A549 (cell line): ENCODE data around the gene BANF2. TPM values are rescaled to one million over a fixed set of nuclear protein-coding genes. Genes with fewer than 3 reads are reported as not detected.

Experiments used
- ATAC-seq, 2 experiments: fragments of 200-7000 bp in 1 of 2; fragments of >200 bp in 1 of 2; cut with Nextera tagmentation in 1 of 2; cut with Tn5 transposase in 1 of 2; 3 replicates each; pipeline versions ENCODE4 v1.8.0 to v1.9.1; 2018 to 2020; ENCODE audit warnings: mild to moderate bottlenecking in 1 of 2, moderate library complexity in 1 of 2
- CTCF ChIA-PET: fragments of 300-600 bp; sonication (Branson Sonifier 250); formaldehyde crosslinking; extraction: SDS; loops from one replicate; lab custom pipeline; 2021; ENCODE audit warnings: antibody characterized with exemption, inconsistent platforms; lab: Yijun Ruan, JAX
- POLR2A ChIA-PET: fragments of 350-600 bp; formaldehyde crosslinking; extraction: SDS; loops from one replicate; lab custom pipeline; 2021; ENCODE audit warnings: antibody characterized with exemption, inconsistent platforms; lab: Yijun Ruan, JAX
- DNase-seq, 2 experiments: peaks; one replicate each; pipeline versions ENCODE4 v3.0.0 to v3.0.0-alpha.2; 2011 to 2016; ENCODE audit warnings: low read depth in 1 of 2, low spot score in 1 of 2
- FAIRE-seq: peaks from 2 replicates; lab custom pipeline; 2011; peaks lifted over from hg19 to GRCh38; lab: Jason Lieb, UNC
- H3K27ac ChIP-seq, 2 experiments: fragments of >200 bp; sonication (Bioruptor Twin); formaldehyde crosslinking; 3 replicates each; pipeline ENCODE4 v1.5.1; 2016 to 2017
- H3K4me1 ChIP-seq: fragments of >200 bp; sonication (Bioruptor Twin); formaldehyde crosslinking; 3 replicates; pipeline ENCODE4 v1.6.1; 2016
- H3K4me2 ChIP-seq: fragments of >200 bp; sonication (Bioruptor Twin); formaldehyde crosslinking; 3 replicates; pipeline ENCODE4 v1.6.1; 2016
- H3K4me3 ChIP-seq: fragments of >200 bp; sonication (Bioruptor Twin); formaldehyde crosslinking; 3 replicates; pipeline ENCODE4 v1.5.1; 2016
- H3K9me3 ChIP-seq: fragments of >200 bp; sonication (Bioruptor Twin); formaldehyde crosslinking; 3 replicates; pipeline ENCODE4 v1.6.1; 2016
- CEBPB ChIP-seq, 2 experiments: fragments of >200 bp in 1 of 2; sonication (Bioruptor Twin) in 1 of 2; formaldehyde crosslinking in 1 of 2; IDR thresholded peaks; 2 replicates each; pipeline ENCODE4 v1.6.1; 2012 to 2016
- EHF ChIP-seq: fragments of 250-450 bp; sonication (Bioruptor Pico); IDR thresholded peaks from 2 replicates; pipeline ENCODE4 v1.5.0; 2020; ENCODE audit warnings: mild to moderate bottlenecking
- EHMT2 ChIP-seq: fragments of 200-600 bp; sonication (generic); IDR thresholded peaks from 2 replicates; pipeline ENCODE4 v1.6.1; 2016; ENCODE audit warnings: antibody characterized with exemption, low read depth, mild to moderate bottlenecking, moderate library complexity
- FOSB ChIP-seq: fragments of 250-450 bp; sonication (Bioruptor Pico); IDR thresholded peaks from 2 replicates; pipeline ENCODE4 v1.5.0; 2020; ENCODE audit warnings: mild to moderate bottlenecking, moderate library complexity
- GATA3 ChIP-seq: IDR thresholded peaks from 2 replicates; pipeline ENCODE4 v1.6.1; 2012; ENCODE audit warnings: borderline replicate concordance
- HOXB5 ChIP-seq: fragments of 250-450 bp; sonication (Bioruptor Pico); IDR thresholded peaks from 2 replicates; pipeline ENCODE4 v1.5.0; 2020; ENCODE audit warnings: mild to moderate bottlenecking, moderate library complexity
- JUNB ChIP-seq: fragments of >200 bp; sonication (Bioruptor Twin); formaldehyde crosslinking; IDR thresholded peaks from 2 replicates; pipeline ENCODE4 v1.6.1; 2016
- PHF8 ChIP-seq: fragments of 200-600 bp; sonication (generic); IDR thresholded peaks from 2 replicates; pipeline ENCODE4 v1.6.1; 2016; ENCODE audit warnings: low read depth, mild to moderate bottlenecking, antibody characterized with exemption, moderate library complexity, borderline replicate concordance
- POLR2AphosphoS2 ChIP-seq: conservative IDR thresholded peaks from 2 replicates; pipeline ENCODE4 v1.6.1; 2012; ENCODE audit warnings: low read length, improper control_type of control experiment, inconsistent platforms
- RAD21 ChIP-seq, 2 experiments: fragments of >200 bp in 1 of 2; sonication (Bioruptor Twin) in 1 of 2; formaldehyde crosslinking in 1 of 2; IDR thresholded peaks in 1 of 2; conservative IDR thresholded peaks in 1 of 2; 2 replicates in 1 of 2; 3 replicates in 1 of 2; pipeline ENCODE4 v1.6.1; 2012 to 2018; ENCODE audit warnings: inconsistent platforms in 1 of 2
- RCOR1 ChIP-seq: fragments of 150-350 bp; IDR thresholded peaks from 2 replicates; pipeline ENCODE4 v1.6.1; 2014; ENCODE audit warnings: antibody characterized with exemption, low read length, low read depth
- TFCP2L1 ChIP-seq: fragments of 250-450 bp; sonication (Bioruptor Pico); IDR thresholded peaks from 2 replicates; pipeline ENCODE4 v1.5.0; 2021; ENCODE audit warnings: mild to moderate bottlenecking
- TP53 ChIP-seq: fragments of 250-450 bp; sonication (Bioruptor Pico); IDR thresholded peaks from 2 replicates; pipeline ENCODE4 v1.5.0; 2021; ENCODE audit warnings: mild to moderate bottlenecking, moderate library complexity
- ZFP36 ChIP-seq: fragments of 450-650 bp; IDR thresholded peaks from 2 replicates; pipeline ENCODE4 v1.6.1; 2014; ENCODE audit warnings: borderline replicate concordance; ENCODE audit not compliant: partially characterized antibody
- ZNF302 ChIP-seq: fragments of 250-450 bp; sonication (Bioruptor Pico); IDR thresholded peaks from 2 replicates; pipeline ENCODE4 v1.9.0; 2021; ENCODE audit warnings: inconsistent platforms, mild to moderate bottlenecking, moderate library complexity
- ZSCAN20 ChIP-seq: fragments of 250-450 bp; sonication (Bioruptor Pico); IDR thresholded peaks from 2 replicates; pipeline ENCODE4 v1.8.0; 2022; ENCODE audit warnings: mild to moderate bottlenecking, moderate library complexity
- WGBS: methylation state at CpG from one replicate; pipeline ENCODE4 v1.1.6; 2017; ENCODE audit errors: missing lambda C conversion rate; 5-methylcytosine and 5-hydroxymethylcytosine counted together
- polyA plus RNA-seq, 4 experiments: library from polyadenylated mRNA; depleted of rRNA in 3 of 4; stranded (reverse); fragments of >200 nt; fragmentation: RNase III in 1 of 4; extraction: RNeasy Plus Mini Kit Qiagen cat#74134 plus additional on column Dnase treatment in 1 of 4; gene quantifications; 2 replicates in 3 of 4; 3 replicates in 1 of 4; pipeline ENCODE4 v1.2.3, GENCODE V29; 2011 to 2017
- TF ChIP-seq, protein P1 (sequence below): fragments of 450-650 bp; IDR thresholded peaks from 2 replicates; pipeline ENCODE4 v1.6.1; 2014; ENCODE audit warnings: antibody characterized with exemption
- TF ChIP-seq, protein P2 (sequence below): IDR thresholded peaks from 2 replicates; pipeline ENCODE4 v1.6.1; 2012; ENCODE audit warnings: low read depth, borderline replicate concordance
- TF ChIP-seq, protein P3 (sequence below): fragments of 250-450 bp; sonication (Bioruptor Pico); IDR thresholded peaks from 2 replicates; pipeline ENCODE4 v1.5.0; 2020; ENCODE audit warnings: low read depth, mild to moderate bottlenecking, moderate library complexity
- TF ChIP-seq, protein P4 (sequence below): IDR thresholded peaks from 2 replicates; pipeline ENCODE4 v1.6.1; 2012
- TF ChIP-seq, protein P5 (sequence below): fragments of >200 bp; sonication (Bioruptor Twin); formaldehyde crosslinking; IDR thresholded peaks from 3 replicates; pipeline ENCODE4 v1.6.1; 2016

Gene BANF2
- polyA plus RNA-seq, 2 of the 4 experiments (the other 2 are of a cell fraction): not detected

DNA sequence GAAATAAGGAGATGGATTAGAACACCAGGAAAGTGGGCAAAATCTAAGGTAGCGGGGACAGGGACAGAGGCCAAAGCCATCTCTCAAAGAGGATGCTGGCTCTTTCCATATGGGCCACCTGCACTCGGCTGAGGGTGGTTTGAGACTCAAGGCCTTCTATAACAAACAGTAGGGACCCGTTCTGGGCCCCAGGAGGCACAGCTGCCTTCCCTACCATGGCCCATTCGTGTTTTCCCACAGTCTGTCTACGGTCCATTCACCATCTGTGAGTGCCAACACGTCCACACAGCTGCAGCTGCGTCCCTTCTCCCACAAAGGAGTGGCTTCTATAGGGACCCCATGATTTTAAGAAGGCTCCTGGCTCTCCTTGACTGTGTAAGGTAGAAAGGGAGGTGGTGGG, 871 bp downstream of the BANF2 start:
- FAIRE-seq (no peak), ATAC-seq (no peak), DNase-seq (no peak)
- ChIA-PET CTCF (interaction anchor here (0.8 to 3.8 kb wide), 5 partner anchors 9 to 197 kb away, joined by 3 to 18 read pairs (median 10); partner anchors contain the start of gene RRBP1), POLR2A (no interaction called here)
- Histone ChIP-seq H3K4me1 (no peaks in the 10 kb centered on the region), H3K9me3 (no peaks in the 10 kb centered on the region), H3K4me2 (no peak overlapping the region), H3K4me3 (no peak overlapping the region)
- 37% methylated on average over 7 of the region's 7 CpGs for WGBS
- TF ChIP-seq ZNF302 (CRISPR knock-in tag) (no peak), RAD21 (conservative IDR thresholded peaks at IDR 0.05 in 1 of 2, IDR thresholded peaks at IDR 0.05 in 1 of 2) (no peak), CEBPB (IDR thresholded peaks at IDR 0.05) (no peak), POLR2AphosphoS2 (no peak), FOSB (CRISPR knock-in tag) (no peak), TFCP2L1 (CRISPR knock-in tag) (no peak), TP53 (CRISPR knock-in tag) (no peak), EHMT2 (no peak), PHF8 (no peak), ZFP36 (no peak)
- TF ChIP-seq, protein P1, sequence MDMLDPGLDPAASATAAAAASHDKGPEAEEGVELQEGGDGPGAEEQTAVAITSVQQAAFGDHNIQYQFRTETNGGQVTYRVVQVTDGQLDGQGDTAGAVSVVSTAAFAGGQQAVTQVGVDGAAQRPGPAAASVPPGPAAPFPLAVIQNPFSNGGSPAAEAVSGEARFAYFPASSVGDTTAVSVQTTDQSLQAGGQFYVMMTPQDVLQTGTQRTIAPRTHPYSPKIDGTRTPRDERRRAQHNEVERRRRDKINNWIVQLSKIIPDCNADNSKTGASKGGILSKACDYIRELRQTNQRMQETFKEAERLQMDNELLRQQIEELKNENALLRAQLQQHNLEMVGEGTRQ: no peak
- TF ChIP-seq, protein P2, sequence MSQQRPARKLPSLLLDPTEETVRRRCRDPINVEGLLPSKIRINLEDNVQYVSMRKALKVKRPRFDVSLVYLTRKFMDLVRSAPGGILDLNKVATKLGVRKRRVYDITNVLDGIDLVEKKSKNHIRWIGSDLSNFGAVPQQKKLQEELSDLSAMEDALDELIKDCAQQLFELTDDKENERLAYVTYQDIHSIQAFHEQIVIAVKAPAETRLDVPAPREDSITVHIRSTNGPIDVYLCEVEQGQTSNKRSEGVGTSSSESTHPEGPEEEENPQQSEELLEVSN: no peak
- TF ChIP-seq, protein P3, sequence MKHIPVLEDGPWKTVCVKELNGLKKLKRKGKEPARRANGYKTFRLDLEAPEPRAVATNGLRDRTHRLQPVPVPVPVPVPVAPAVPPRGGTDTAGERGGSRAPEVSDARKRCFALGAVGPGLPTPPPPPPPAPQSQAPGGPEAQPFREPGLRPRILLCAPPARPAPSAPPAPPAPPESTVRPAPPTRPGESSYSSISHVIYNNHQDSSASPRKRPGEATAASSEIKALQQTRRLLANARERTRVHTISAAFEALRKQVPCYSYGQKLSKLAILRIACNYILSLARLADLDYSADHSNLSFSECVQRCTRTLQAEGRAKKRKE (CRISPR knock-in tag): no peak
- TF ChIP-seq, protein P4, sequence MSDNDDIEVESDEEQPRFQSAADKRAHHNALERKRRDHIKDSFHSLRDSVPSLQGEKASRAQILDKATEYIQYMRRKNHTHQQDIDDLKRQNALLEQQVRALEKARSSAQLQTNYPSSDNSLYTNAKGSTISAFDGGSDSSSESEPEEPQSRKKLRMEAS: no peak
- TF ChIP-seq, protein P5, sequence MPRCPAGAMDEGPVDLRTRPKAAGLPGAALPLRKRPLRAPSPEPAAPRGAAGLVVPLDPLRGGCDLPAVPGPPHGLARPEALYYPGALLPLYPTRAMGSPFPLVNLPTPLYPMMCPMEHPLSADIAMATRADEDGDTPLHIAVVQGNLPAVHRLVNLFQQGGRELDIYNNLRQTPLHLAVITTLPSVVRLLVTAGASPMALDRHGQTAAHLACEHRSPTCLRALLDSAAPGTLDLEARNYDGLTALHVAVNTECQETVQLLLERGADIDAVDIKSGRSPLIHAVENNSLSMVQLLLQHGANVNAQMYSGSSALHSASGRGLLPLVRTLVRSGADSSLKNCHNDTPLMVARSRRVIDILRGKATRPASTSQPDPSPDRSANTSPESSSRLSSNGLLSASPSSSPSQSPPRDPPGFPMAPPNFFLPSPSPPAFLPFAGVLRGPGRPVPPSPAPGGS: no peak
- TF ChIP-seq, all 56 proteins: peak for 0
- H3K27ac ChIP-seq: no peak overlapping the region

DNA sequence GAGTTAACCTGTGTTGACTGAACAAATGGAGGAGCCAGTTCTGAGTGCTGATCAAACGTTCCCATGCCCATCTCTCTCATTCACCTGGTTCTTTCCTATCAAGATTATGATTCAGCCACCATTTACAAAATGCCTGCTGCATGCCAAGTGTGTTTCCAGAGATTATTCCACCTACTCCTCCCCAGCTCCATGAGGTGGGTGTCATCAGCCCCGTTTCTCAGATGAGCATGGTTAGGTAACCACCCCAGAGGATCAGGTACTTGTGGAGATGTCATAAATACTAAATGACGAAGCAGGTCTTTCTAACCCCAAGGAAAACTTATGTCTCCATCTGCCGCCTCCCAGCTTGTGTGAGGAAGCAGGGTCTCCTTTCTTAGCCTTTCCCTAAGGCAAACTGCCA, 2.1 kb downstream of the BANF2 start:
- no peaks in the 10 kb centered on the region for H3K4me1 ChIP-seq
- ATAC-seq: no peak
- CTCF ChIA-PET: interaction anchor here (0.6 to 3.8 kb wide), 4 partner anchors 8 to 269 kb away, joined by 3 to 18 read pairs (median 7); partner anchors contain the start of gene RRBP1
- WGBS: 53% methylated on average over 4 of the region's 4 CpGs
- TF ChIP-seq HOXB5 (CRISPR knock-in tag) (no peak), JUNB (no peak), ZSCAN20 (CRISPR knock-in tag) (no peak), RCOR1 (no peak), EHF (CRISPR knock-in tag) (no peak), GATA3 (no peak)
- POLR2A ChIA-PET: no interaction called here
- no peak overlapping the region for H3K4me3 ChIP-seq
- DNase-seq: no peak
- H3K9me3 ChIP-seq: no peaks in the 10 kb centered on the region
- H3K27ac ChIP-seq: no peak overlapping the region
- no peak overlapping the region for H3K4me2 ChIP-seq
- FAIRE-seq: no peak
